ENCODE measurements around the gene CCDC141. TPM values are rescaled to one million over a fixed set of nuclear protein-coding genes. Genes with fewer than 3 reads are reported as not detected.

CCDC141 gene
- total and polyA plus RNA-seq, 2 donors (not counting 3 experiments of a cell fraction or from before 2014, with no cell fraction given) = not detected

- Histone ChIP-seq H3K27me3 (ENCODE audit: control insufficient read depth in 2 of 2, insufficient read depth in 2 of 2, low read length in 2 of 2) (no peaks in the 10 kb centered on the region), H3K27ac (ENCODE audit: insufficient read depth, low read depth, low read length) (no peak overlapping the region), H3K9me1 (replicated peaks; ENCODE audit: control insufficient read depth, extremely low read depth, insufficient read depth, low read length) (no peaks in the 10 kb centered on the region), H3K9me3 (replicated peaks; ENCODE audit: control insufficient read depth, insufficient read depth, low read length) (no peaks in the 10 kb centered on the region), H3K4me2 (ENCODE audit: insufficient read depth, low read length) (no peak overlapping the region), H3K36me3 (ENCODE audit: control insufficient read depth in 2 of 2, extremely low read depth in 1 of 2, insufficient read depth in 2 of 2, low read length in 2 of 2) (no peaks in the 10 kb centered on the region), H2AFZ (ENCODE audit: low read depth, low read length) (no peak overlapping the region), H3K4me3 (replicated peaks in 1 of 3; ENCODE audit: insufficient read depth in 1 of 3, low read depth in 1 of 3, low read length in 3 of 3) (no peak overlapping the region), H4K20me1 (replicated peaks; ENCODE audit: control insufficient read depth, extremely low read depth, insufficient read depth, low read length) (no peaks in the 10 kb centered on the region), H3K4me1 (ENCODE audit: control insufficient read depth, extremely low read depth, insufficient read depth, low read length) (no peaks in the 10 kb centered on the region), H3K9ac (replicated peaks; ENCODE audit: extremely low read depth, insufficient read depth, low read length) (no peak overlapping the region), H3K79me2 (ENCODE audit: control insufficient read depth, insufficient read depth, low read length) (no peaks in the 10 kb centered on the region)
- ChIA-PET POLR2A (interaction anchor here (0.7 kb wide), 1 partner anchor 25 kb away, joined by 3 read pairs; no protein-coding TSS in a partner anchor), CTCF (interaction anchor here (1.4 kb wide), 1 partner anchor 58 kb away, joined by 3 read pairs; no protein-coding TSS in a partner anchor)
- no peak for TF ChIP-seq GATA2 (IDR thresholded peaks at IDR 0.05; ENCODE audit: insufficient read depth, insufficient read length, low read depth, low read length)
- no peak for TF ChIP-seq POLR2AphosphoS5 (IDR thresholded peaks at IDR 0.05; ENCODE audit: insufficient read depth, low read depth, low read length)
- TF ChIP-seq CTCF (IDR thresholded peaks at IDR 0.05; ENCODE audit: extremely low read depth in 1 of 2, insufficient read depth in 1 of 2, low read depth in 1 of 2, low read length in 2 of 2) = no peak
- no peak for TF ChIP-seq MYC (IDR thresholded peaks at IDR 0.05; ENCODE audit: low read depth, low read length)
- TF ChIP-seq FOS (IDR thresholded peaks at IDR 0.05; ENCODE audit: borderline replicate concordance, insufficient read depth, low read length) = no peak
- no peak for TF ChIP-seq JUN (IDR thresholded peaks at IDR 0.05; ENCODE audit: borderline replicate concordance, insufficient read depth, insufficient read length, low read depth)
- no peak for TF ChIP-seq POLR2A (IDR thresholded peaks at IDR 0.05; ENCODE audit: low read depth, low read length)
- intact Hi-C loops (cut with micrococcal nuclease) (no loop called here), dilution Hi-C loops (cut with MboI; ENCODE audit: extremely low pct_ligation_motif_present, low sequenced_read_pairs) (no loop called here)
- DNase-seq (ENCODE audit: low read depth, low spot score) (no peak), FAIRE-seq (no peak)
- BruUV-seq (replicated peaks) = no TSS peak
These were observed 21.9 kb upstream of the CCDC141 start for GRCh38 chr2:179071810-179072355.

All from endothelial cell of umbilical vein (primary cell).